ENCODE data around the gene SH3GL1.
"Not testable (repeated sequence)": the region's sequence is repeated elsewhere in the genome, so short reads cannot be mapped to it uniquely, and the experiment has no call there.

Gene SH3GL1

DNA sequence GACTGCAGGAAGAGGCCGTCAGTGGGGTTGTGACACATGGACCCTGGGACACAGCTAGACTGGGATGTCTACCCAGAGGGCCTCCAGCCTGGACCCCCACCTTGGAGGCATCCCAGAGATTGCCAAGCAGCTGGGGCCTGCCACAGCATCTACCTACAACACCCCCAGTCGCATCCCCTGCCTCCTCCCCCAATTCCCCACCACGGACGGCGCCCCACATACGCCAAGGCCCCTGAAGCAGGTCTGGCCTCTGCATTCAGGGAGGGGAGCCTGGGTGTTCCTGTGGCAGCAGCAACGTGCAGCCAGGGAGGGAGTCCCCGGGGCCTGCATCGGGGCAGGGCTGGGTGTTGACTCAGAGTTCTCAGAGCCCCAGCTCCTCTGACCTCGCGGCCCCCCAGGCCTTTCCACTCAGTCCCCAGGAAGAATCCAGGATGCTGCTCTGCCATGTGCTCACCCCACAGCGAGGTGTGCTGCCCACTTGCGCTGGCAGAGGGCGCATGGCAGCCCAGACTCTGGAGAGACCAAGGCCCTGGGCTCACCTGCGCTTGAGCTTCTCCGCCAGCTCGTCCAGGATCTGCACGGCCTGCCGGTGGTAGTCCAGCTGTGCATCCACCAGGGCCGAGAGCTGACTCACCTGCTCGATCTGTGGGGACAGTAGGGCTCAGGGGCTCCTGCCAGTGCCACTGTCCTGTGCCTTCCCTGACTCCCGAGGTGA, 37.4 kb downstream of the SH3GL1 start:
- DNase-seq = no peak

DNA sequence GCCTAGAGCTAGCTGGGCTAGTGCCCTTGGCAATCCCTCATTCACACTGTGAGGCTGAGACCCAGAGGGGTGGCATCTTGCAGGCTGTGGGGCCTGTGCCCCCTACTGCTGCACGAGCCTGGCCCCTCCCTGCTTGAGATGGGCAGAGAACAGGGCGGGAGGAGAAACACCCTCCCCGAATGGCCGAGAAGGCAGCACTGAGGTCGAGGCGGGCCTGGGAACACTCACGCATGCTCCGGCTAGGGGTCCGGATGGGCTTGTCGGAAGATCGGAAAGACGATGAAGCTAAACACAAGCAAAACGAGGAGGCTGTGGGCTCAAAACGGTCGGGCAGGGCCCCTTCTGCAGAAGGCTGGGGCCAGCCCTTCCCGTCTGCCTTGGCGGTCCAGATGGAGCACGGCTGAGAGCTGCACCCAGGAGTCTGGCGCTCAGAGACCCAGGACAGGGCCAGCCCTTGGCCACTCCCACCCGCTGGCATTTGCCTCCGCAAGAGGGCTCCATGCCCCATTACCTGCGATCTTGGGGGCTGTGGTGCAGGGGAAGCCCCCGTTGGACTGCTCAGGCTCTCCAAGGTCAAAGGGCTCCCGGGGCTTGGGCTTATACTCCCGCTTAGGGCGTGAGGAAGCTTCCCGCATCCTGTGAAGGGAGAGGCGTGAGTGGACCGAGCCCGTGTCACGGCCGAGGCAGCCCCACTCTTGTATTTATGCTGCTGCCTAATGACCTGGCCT, 38.1 kb downstream of the SH3GL1 start:
- no peak for DNase-seq

DNA sequence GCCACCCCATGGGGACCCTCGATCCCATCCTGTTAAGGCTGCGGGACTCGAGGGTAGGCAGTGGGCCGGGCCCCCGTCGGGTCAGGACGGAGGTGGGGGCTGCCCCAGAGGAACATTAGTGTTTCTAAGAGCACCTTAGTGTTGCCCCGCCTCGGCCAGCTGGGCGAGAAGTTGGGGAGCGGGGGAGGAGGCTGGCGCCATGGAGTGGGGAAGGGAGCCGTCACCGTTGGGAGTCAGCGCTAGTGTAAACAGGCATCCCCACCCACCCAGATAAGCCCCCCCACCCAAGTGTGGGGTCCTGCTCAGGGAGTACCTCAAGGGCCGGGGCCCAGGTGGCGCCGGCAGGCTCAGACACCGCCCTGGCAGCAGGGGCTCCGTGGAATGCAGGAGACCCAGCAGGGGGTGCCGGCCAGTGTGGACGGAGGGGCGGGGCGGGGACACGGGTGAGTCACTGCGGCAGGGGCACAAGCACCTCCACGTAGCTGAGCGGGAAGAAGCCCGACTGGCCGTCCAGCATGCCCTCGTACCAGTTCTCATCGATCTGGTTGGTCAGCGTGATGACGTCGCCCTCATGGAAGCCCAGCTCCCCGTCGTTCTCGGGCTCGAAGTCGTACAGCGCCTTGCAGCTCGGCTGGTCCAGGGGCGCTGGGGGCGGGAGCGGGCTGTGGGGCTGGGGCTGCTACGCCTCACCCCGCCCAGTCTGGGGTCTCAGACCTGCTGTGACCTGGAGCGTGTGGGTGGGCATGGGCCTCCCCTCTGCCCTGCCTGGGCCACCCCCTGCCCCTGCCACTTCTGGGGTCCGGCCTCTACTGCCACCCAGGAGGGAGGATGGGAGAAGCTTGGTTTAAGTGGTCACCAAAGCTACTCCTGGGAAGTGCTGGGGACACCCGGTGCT, 38.9 kb downstream of the SH3GL1 start:
- no peak for DNase-seq

DNA sequence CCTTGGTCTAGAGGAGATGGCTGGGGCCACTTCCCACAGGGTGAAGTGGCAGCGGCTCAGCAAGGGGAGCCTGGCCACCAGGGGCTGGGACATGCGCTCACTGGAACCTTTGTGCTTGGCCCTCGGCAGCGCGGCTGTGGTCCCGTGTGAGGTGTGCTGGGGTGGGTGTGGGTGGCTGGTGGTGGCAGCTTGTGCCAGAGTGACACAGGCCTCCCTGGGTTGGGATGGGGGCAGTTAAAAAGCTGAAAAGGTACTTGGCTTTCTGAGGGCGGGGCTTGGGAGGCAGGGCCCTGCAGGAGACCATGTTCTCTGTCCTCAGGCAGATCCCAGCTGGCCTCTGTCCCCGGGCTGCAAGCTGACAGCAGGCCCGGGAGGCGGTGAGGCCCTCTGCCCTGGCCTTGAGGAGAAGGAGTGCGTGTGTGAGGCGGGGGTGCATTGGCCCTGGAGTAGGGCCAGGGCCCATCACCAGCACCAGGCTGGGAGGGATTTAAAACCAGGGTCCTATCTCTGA, 39.7 kb downstream of the SH3GL1 start:
- DNase-seq = no peak

DNA sequence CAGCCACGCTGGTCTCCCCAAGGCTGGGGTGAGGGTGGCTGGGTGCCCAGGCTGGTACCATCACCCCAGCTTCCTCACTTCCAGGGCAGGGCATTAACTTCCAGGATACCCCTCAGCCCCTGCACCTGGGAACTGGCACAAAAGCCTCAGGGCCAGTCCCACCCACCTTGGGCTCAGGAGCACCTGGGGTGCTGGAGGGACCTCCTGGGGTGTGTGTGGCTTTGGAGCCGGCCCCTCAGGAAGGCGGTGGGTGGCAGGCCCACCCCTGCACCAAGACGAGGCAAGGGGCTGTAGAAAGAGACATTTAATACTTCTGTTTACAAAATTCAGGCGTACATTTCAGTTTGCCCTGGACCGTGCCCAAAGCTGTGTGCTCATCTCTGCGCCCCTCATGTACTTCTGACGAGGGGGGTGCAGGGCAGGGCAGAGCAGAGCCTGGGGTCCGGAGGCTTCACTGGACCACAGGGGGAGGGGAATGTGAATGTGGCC, 40.2 kb downstream of the SH3GL1 start:
- no peak for DNase-seq

DNA sequence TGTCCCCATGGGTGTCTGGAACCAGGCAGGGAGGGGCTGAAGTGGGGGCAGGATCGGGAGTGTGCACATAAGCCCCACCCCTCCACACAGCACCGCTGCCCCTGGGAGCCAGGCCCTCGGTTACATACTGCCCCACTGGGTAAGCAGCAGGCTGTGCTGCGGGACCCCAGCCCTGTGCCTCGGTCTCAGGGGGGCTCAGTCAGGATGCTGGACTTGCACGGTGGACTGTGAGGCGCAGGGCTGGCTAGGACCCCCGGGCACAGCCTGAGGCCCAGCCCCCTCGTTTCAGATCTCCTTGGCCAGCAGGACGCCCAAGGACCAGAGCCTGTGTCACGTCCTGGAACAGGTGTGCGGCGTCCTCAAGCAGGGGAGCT, 40.7 kb downstream of the SH3GL1 start:
- no peak for DNase-seq

DNA sequence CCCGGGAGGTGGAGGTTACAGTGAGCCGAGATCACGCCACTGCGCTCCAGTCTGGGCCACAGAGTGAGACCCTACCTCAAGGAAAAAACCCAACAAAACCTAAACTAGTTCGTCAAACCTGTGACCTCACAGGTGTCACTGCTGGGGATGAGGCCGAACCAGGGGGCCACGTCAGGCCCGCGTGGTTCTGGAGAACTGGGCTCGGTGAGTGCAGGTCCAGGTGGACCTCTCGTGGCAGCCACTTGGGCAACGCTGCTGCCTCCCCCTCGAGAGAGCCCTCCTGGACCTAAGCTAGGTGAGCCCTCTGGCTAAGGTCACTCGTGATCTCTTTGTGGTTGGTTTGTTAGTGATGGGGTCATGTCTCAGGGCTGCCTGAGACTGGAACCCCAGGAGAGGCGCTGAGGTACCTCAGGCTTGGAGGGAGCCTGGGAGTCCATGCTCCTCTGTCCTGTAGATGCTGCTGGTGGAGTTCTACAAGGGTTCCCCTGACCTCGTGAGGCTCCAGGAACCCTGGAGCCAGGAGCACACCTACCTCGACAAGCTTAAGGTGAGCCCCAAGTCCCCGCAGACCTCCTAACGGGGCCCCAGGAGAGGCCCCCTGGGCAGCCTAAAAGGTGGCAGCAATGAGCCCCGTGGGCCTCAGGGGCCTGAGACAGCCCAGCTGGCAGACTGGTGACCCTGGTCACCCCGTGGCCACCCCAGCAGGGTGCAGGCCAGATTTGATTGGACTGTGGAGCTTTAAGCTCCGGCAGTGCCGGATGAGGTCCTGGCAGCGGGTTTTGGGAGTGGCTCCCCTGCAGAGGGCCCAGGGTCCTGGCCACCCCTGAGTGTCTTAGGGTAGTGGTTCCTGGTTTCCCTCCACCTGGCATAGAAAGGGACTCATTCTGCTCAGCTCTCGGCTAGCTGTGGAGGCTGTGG, 41.4 kb downstream of the SH3GL1 start:
- no peak for DNase-seq

DNA sequence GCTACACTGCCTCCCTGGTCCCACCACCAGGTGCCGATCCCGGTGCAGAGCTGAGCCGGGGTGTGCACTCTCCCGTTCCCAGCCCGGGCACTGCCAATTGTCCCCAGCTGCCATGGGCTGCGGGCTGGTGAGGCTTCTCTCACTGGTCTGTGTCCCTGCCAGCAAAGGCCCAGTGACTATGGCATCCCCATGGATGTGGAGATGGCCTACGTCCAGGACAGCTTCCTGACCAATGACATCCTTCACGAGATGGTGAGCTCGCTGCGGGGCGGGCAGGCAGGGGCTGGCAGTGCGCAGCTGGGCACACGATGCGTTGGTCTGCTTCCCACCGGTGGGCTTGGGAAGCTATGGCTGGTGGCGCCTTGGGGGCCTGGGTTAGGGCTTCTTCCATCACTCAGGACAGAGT, 42.4 kb downstream of the SH3GL1 start:
- DNase-seq = no peak

DNA sequence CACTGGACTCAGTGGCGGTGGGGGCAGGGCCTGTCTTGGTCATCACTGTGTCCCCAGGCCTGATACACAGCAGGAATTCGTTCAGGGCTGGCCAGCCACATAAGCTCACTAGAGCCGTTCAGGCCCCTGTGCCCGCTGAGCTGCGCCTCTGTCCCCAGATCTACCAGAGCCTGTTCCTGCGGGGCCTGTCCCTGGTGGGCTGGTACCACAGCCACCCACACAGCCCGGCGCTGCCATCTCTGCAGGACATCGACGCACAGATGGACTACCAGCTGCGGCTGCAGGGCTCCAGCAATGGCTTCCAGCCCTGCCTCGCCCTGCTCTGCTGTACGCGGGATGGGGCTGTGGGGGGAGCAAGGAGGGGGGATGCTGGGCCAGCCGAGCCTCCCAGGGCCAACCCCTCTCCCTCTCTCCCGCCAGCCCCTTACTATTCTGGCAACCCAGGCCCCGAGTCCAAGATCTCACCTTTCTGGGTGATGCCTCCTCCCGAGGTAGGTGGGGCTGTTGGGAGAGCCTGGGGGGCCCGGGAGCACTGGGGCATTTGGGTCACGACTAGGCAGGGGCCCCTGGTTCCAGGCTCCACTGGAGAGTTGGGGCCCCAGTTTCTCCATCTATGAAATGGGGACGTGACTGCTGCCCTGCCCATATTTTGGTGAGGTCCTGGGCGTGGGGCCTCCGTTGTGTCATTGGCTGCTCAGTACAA, 43.1 kb downstream of the SH3GL1 start:
- no peak for DNase-seq

DNA sequence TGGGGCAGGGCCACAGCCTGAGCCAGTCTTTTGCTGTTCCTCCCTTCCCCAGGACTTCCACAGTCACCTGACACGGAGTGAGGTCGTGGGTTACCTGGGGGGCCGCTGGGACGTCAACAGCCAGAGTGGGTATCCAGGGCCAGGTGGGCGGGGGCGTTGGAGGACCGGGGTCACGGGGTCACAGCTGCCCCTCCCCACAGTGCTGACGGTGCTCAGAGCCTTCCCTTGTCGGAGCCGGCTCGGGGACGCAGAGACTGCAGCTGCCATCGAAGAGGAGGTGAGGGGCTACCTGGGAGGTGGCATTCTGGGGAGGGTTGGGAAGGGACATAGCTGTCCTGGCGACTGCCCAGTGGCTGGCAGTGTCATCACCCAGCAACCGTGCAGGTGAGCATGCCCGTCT, 45.5 kb downstream of the SH3GL1 start:
- no peak for DNase-seq

DNA sequence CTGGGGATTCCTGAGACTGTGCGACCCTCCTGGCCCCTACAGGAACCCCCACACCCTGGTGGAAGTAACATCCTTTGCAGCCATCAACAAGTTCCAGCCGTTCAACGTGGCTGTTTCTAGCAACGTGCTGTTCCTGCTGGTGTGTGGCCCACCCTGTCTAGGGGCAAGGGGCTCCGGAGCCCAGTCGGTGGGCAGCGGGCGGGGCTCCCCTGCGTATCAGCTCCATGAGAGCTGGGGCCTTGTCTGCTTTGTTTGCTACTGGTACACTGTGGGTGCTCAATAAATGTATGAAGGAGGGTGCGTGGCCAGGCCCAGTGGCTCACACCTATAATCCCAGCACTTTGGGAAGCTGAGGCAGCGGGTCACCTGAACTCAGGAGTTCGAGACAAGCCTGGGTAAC, 46.1 kb downstream of the SH3GL1 start:
- no peak for DNase-seq

DNA sequence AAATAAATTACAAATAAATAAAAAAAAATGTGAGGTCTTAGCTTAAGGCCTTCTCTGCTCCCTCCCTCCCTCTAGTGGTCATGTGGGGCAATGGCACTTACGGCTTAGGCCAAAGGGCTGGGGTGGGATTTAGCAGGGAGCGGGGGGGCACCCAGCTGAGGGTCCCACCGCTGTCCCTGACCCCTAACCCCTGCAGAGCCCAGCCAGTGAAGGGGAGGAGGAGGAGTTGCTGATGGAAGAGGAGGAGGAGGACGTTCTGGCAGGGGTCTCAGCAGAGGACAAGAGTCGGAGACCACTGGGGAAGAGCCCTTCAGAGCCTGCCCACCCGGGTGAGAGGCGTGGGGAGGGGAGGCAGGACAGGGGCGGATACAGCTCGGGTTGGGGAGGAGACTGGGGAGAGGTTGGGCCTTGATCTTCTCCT, 47.6 kb downstream of the SH3GL1 start:
- DNase-seq = no peak

DNA sequence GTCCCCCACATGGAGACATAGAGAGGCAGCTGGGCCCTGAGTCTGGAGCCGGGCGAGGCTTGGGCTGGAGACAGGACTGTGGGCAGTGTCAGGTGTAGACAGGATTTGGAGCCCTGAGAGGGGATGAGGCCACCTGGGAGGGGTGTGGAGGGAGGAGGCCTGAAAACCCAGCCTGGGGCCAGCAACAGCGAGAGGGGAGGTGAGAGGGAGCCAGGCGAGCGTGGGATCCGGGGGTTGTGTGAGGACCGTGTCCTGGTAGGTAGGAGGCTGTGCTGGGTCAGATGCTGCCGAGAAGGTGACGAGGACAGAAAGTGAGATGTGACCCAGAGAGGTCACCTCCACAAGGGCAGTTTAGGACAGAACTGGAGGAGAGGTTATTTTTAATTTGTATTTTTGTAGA, 49.6 kb downstream of the SH3GL1 start:
- no peak for DNase-seq

DNA sequence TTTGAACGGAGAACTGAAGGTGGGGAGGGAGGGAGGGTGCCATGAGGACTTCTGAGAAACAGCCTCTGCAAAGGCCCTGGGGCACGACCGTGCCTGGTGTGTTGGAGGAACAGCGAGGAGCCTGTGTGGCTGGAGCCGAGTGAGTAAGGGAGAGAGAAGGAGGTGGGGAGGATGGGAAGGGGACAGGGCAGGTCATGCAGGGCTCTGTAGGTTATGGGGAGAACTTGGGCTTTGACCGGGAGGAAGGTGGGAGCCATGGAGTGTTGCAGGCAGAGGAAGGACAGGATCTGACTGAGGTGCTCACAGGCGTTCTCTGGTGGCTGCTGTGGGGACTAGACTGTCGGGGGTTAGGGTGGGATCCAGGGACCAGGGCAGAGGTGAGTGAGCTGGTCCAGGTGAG, 50.2 kb downstream of the SH3GL1 start:
- DNase-seq = no peak

DNA sequence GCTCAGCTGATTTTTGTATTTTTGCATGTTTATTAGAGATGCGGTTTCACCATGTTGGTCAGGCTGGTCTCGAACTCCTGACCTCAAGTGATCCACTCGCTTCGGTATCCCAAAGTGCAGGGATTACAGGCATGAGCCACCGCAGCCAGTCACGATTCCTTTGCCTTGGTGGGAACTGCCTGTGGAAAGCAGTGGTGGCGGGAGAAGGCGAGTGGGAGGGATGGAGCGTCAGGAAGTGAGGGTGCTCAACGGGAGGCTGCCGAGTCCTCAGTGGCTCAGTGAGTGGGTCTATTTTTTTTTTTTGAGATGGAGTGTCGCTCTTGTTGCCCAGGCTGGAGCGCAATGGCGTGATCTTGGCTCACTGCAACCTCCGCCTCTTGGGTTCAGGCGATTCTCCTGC, 51.1 kb downstream of the SH3GL1 start:
- not testable (repeated sequence) for DNase-seq

DNA sequence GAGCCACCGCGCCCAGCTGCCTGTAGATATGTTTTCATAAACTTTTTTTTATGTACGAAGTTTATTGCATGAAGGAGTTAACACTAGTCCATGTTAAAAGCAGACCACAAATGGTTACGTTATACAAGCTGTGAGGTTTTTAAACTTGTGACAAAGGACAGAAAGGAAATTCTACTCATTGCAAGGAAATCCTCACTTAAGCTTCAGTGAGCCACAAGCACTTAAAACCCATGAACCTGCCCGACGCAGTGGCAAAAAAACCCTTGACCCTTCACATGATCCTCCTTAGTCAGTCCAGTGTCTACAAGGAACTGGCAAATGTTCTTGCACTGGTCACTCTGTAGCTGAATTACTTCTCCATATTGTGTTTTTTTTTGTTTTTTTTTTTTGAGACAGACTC, 52.8 kb downstream of the SH3GL1 start:
- DNase-seq = no peak

DNA sequence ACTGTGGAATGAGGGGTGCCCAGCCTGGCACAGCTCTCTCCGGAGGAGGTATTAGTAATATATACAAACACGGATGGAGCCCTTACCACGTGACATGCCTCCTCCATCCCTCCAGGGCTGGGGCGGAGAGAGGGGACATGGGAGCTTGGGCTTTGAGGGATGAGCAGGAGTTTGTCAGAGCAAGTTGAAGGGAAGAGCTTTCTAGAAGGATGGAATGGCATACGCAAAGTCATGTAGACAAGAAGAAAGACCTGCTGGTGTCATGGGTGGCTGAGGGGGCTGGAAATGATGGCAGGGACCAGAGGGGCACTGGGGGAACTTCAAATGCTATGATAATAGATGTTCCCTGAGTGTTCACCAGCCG, 54.3 kb downstream of the SH3GL1 start:
- DNase-seq = no peak

DNA sequence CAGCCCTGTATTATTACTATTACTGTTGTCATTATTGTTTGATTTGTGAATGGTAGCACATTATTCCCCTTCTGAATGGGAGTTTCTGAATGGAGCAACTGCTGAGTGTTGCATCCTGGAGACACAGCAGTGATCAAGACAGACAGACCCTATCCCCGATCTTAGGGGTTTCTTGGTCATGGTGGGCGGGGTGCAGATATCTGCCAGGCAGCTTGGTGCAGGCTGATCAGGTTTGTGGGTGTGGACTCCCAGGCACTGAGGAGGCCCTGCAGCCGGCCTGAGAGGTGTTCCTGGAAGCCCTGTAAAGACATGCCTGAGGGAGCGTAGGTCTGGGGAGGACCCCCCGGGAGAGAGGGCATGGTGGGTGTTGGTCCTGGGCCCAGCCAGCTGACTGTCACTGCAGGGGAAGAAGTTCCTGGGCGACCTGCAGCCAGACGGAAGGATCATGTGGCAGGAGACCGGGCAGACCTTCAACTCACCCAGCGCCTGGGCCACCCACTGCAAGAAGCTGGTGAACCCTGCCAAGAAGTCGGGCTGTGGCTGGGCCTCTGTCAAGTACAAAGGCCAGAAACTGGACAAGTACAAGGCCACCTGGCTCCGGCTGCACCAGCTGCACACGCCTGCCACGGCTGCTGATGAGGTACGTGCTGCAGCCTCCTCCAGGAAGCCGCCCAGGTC, 54.9 kb downstream of the SH3GL1 start:
- DNase-seq = no peak

DNA sequence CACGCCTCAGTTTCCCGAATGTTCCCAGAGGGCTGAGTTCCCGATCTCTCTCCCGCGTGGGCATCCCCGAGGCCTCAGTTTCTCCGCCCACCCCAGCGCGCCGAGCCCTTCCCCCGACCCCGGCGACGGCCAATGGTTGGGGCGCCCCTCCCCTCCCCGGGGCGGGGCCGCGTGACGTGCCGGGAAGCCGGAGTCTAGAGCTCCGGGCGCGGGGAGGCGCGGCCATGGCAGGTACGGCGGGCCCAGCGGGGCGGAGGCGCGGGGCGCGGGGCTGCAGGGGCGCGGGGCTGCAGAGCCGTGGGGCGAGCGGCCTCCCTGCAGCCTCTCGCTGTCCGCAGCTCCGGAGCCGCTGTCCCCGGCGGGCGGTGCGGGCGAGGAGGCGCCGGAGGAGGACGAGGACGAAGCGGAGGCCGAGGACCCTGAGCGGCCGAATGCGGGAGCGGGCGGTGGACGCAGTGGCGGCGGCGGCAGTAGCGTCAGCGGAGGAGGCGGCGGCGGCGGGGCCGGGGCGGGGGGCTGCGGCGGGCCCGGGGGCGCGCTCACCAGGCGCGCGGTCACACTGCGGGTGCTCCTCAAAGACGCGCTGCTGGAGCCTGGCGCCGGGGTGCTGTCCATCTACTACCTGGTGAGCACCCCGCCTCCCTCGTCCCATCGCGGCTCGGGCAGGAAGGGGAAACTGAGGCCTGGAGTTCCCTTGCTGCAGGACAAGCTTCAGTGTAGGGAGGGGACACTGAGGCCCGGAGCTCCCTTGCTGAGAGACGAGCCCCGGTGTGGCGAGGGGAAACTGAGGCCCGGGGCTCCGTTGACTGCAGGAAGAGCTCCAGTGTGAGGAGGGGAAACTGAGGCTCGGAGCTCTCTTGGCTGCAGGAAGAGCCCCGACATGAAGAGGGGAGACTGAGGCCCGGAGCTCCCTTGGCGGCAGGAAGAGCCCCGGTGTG, 56.7 kb downstream of the SH3GL1 start, which contains the start of gene MPND:
MPND (plus strand) TSS at position 193 of the 938 bp plus-strand sequence; CDS start at position 225, 32 bp downstream.
- DNase-seq = peak; percentile 88 to 91
